Measurements from ENCODE around the gene TCEANC. TPM values are rescaled to one million over a fixed set of nuclear protein-coding genes. Genes with fewer than 3 reads are reported as not detected.

The TCEANC gene
- total RNA-seq, 1 experiment from 2014 or later = 3.1 TPM

- Histone ChIP-seq H3K79me1 (ENCODE audit: insufficient read depth, low read depth, low read length, poor library complexity, severe bottlenecking) (no peaks in the 10 kb centered on the region), H3T11ph (ENCODE audit: low read length) (no peak overlapping the region), H4K8ac (replicated peaks; ENCODE audit: insufficient read length, low read depth, low read length) (no peak overlapping the region), H3K4me2 (ENCODE audit: insufficient read depth, insufficient read length, low read length) (no peak overlapping the region), H4K5ac (ENCODE audit: insufficient read length, low read depth, low read length) (no peak overlapping the region), H2BK120ac (ENCODE audit: low read depth, low read length, poor library complexity, severe bottlenecking) (no peak overlapping the region), H3K4me1 (ENCODE audit: insufficient read depth, low read length) (peaks cover 8% of the 10 kb centered on the region; the same call in 1 of the 2 replicates), H2BK12ac (ENCODE audit: insufficient read length, low read depth, low read length) (no peak overlapping the region), H3K56ac (ENCODE audit: insufficient read length, low read depth, low read length) (no peak overlapping the region), H2BK15ac (ENCODE audit: low read depth, low read length) (no peak overlapping the region), H2AK5ac (ENCODE audit: insufficient read length, low read length) (no peak overlapping the region), H3K14ac (ENCODE audit: insufficient read depth, low read length) (no peak overlapping the region), H2BK5ac (ENCODE audit: insufficient read length, low read length) (no peak overlapping the region), H3K18ac (ENCODE audit: insufficient read length, low read depth, low read length) (no peak overlapping the region), H4K20me1 (ENCODE audit: control insufficient read depth, insufficient read depth, insufficient read length) (no peaks in the 10 kb centered on the region), H3K23me2 (ENCODE audit: insufficient read length, low read depth, low read length, poor library complexity, severe bottlenecking) (no peaks in the 10 kb centered on the region), H3K9ac (ENCODE audit: extremely low read depth, insufficient read length, low read length) (no peak overlapping the region), H3K23ac (ENCODE audit: insufficient read length, low read depth, low read length) (no peak overlapping the region), H2AFZ (ENCODE audit: low read length) (no peak overlapping the region), H4K91ac (ENCODE audit: insufficient read length, low read depth, low read length) (no peak overlapping the region), H3K27ac (ENCODE audit: insufficient read length, low read depth, low read length) (no peak overlapping the region), H3K27me3 (ENCODE audit: insufficient read depth, low read length) (no peaks in the 10 kb centered on the region), H3K4ac (ENCODE audit: low read depth, low read length) (no peak overlapping the region), H3K79me2 (ENCODE audit: insufficient read depth, low read length) (no peaks in the 10 kb centered on the region), H2BK20ac (ENCODE audit: low read depth, low read length, poor library complexity, severe bottlenecking) (no peak overlapping the region), H3K9me3 (ENCODE audit: control insufficient read depth, low read depth, low read length) (peaks cover 15% of the 10 kb centered on the region)
- TF ChIP-seq, protein P1, sequence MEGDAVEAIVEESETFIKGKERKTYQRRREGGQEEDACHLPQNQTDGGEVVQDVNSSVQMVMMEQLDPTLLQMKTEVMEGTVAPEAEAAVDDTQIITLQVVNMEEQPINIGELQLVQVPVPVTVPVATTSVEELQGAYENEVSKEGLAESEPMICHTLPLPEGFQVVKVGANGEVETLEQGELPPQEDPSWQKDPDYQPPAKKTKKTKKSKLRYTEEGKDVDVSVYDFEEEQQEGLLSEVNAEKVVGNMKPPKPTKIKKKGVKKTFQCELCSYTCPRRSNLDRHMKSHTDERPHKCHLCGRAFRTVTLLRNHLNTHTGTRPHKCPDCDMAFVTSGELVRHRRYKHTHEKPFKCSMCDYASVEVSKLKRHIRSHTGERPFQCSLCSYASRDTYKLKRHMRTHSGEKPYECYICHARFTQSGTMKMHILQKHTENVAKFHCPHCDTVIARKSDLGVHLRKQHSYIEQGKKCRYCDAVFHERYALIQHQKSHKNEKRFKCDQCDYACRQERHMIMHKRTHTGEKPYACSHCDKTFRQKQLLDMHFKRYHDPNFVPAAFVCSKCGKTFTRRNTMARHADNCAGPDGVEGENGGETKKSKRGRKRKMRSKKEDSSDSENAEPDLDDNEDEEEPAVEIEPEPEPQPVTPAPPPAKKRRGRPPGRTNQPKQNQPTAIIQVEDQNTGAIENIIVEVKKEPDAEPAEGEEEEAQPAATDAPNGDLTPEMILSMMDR (conservative IDR thresholded peaks at IDR 0.05) = no peak
- H3K4me1 Mint-ChIP-seq = peaks cover 19 to 21% of the 10 kb centered on the region in 2 experiments
- peaks cover 4% of the 10 kb centered on the region for H3K27me3 Mint-ChIP-seq (ENCODE audit: low read depth)
- H3K27ac Mint-ChIP-seq = no peak overlapping the region
- DNase-seq = no peak
- no peak overlapping the region for H3K4me3 Mint-ChIP-seq
- H3K9me3 Mint-ChIP-seq = peaks cover 59 to 62% of the 10 kb centered on the region in 2 experiments
- H3K36me3 Mint-ChIP-seq (ENCODE audit: insufficient read depth in 1 of 3, low read depth in 3 of 3) = peaks cover 6 to 18% (median 16%) of the 10 kb centered on the region in 3 experiments
- WGBS (ENCODE audit: extremely low coverage, insufficient read length, low lambda C conversion rate) = no CpG with 5 or more reads among the region's 3 CpGs
Observed at GRCh38 chrX:13622401-13622964, 30.5 kb upstream of the TCEANC start.

All from H9 (cell line).